SK-N-SH (cell line): ENCODE results near the gene LRRIQ1. TPM values are rescaled to one million over a fixed set of nuclear protein-coding genes. Genes with fewer than 3 reads are reported as not detected.

Experiments used
- CTCF ChIA-PET: fragments of 300-600, 350-600 bp; formaldehyde crosslinking; extraction: SDS; loops from one replicate; lab custom pipeline; 2021; lab: Yijun Ruan, JAX
- POLR2A ChIA-PET: fragments of 350-600 bp; sonication (Branson Sonifier 250); formaldehyde crosslinking; extraction: SDS; loops from one replicate; lab custom pipeline; 2020; ENCODE audit warnings: antibody characterized with exemption, inconsistent platforms; lab: Yijun Ruan, JAX
- DNase-seq: peaks from one replicate; pipeline ENCODE4 v3.0.0; 2012
- H2AFZ ChIP-seq: fragments of 200-600 bp; sonication (generic); 2 replicates; pipeline ENCODE4 v1.8.1; 2016; ENCODE audit warnings: antibody characterized with exemption, mild to moderate bottlenecking, low read depth
- H3F3A ChIP-seq: fragments of 200-600 bp; sonication (generic); replicated peaks from 2 replicates; pipeline ENCODE3; 2016; ENCODE audit warnings: antibody characterized with exemption, mild to moderate bottlenecking; ENCODE audit not compliant: insufficient read depth
- H3K27ac ChIP-seq, 2 experiments: fragments of 200-500 bp in 1 of 2; fragments of 200-600 bp in 1 of 2; sonication (Bioruptor generic) in 1 of 2; sonication (generic), shearing (Covaris generic) in 1 of 2; 2 replicates each; pipeline versions ENCODE4 v1.5.1 to v1.6.1; 2014 to 2016; ENCODE audit warnings: low read depth in 2 of 2, inconsistent platforms in 1 of 2, low read length in 1 of 2, mild to moderate bottlenecking in 1 of 2, mixed read lengths in 1 of 2
- H3K27me3 ChIP-seq: fragments of 200-600 bp; sonication (generic), shearing (Covaris generic); 2 replicates; pipeline ENCODE4 v1.6.1; 2016; ENCODE audit warnings: mixed run types; ENCODE audit not compliant: insufficient read depth
- H3K36me3 ChIP-seq, 2 experiments: fragments of 200-500 bp in 1 of 2; fragments of 200-600 bp in 1 of 2; sonication (Bioruptor generic) in 1 of 2; sonication (generic) in 1 of 2; replicated peaks in 1 of 2; 2 replicates each; pipeline versions ENCODE3 to v1.5.1; 2014 to 2016; ENCODE audit warnings: low read length in 1 of 2, mild to moderate bottlenecking in 1 of 2; ENCODE audit not compliant: insufficient read depth in 2 of 2, control insufficient read depth in 1 of 2
- H3K4me1 ChIP-seq, 2 experiments: fragments of 200-500 bp in 1 of 2; fragments of 200-600 bp in 1 of 2; sonication (Bioruptor generic) in 1 of 2; sonication (generic), shearing (Covaris generic) in 1 of 2; 2 replicates each; pipeline versions ENCODE4 v1.5.1 to v1.6.1; 2014 to 2016; ENCODE audit warnings: low read depth in 1 of 2, low read length in 1 of 2, mixed run types in 1 of 2; ENCODE audit not compliant: insufficient read depth in 2 of 2, control insufficient read depth in 1 of 2
- H3K4me2 ChIP-seq: fragments of 200-600 bp; sonication (generic), shearing (Covaris generic); 2 replicates; pipeline ENCODE4 v1.6.1; 2017; ENCODE audit warnings: mixed run types
- H3K4me3 ChIP-seq, 2 experiments: fragments of 200-500 bp in 1 of 2; fragments of 200-600 bp in 1 of 2; sonication (Bioruptor generic) in 1 of 2; sonication (generic), shearing (Covaris generic) in 1 of 2; 2 replicates each; pipeline versions ENCODE4 v1.5.1 to v1.8.1; 2014 to 2016; ENCODE audit warnings: low read depth in 2 of 2, inconsistent platforms in 1 of 2, low read length in 1 of 2, mild to moderate bottlenecking in 1 of 2, mixed read lengths in 1 of 2, moderate library complexity in 1 of 2
- H3K79me2 ChIP-seq: fragments of 200-600 bp; sonication (generic); 2 replicates; pipeline ENCODE4 v1.8.1; 2017; ENCODE audit warnings: mild to moderate bottlenecking; ENCODE audit not compliant: insufficient read depth
- H3K9ac ChIP-seq: fragments of 200-600 bp; sonication (generic); 2 replicates; pipeline ENCODE4 v1.6.1; 2017; ENCODE audit warnings: mixed run types
- H3K9me2 ChIP-seq: fragments of 200-600 bp; sonication (generic); 2 replicates; pipeline ENCODE4 v1.6.1; 2017; ENCODE audit warnings: mixed run types
- H3K9me3 ChIP-seq: fragments of 200-600 bp; sonication (generic); 2 replicates; pipeline ENCODE4 v1.6.1; 2017; ENCODE audit warnings: mixed run types, mild to moderate bottlenecking, moderate library complexity
- H4K20me1 ChIP-seq: fragments of 200-600 bp; sonication (generic); 2 replicates; pipeline ENCODE4 v1.6.1; 2017; ENCODE audit warnings: mild to moderate bottlenecking, mixed run types; ENCODE audit not compliant: insufficient read depth
- CHD2 ChIP-seq: fragments of 150-350 bp; IDR thresholded peaks from 2 replicates; pipeline ENCODE4 v1.6.1; 2018; ENCODE audit warnings: low read length; ENCODE audit not compliant: partially characterized antibody
- EP300 ChIP-seq, 2 experiments: IDR thresholded peaks; 2 replicates each; pipeline versions ENCODE4 v1.4.0 to v1.6.1; 2012; ENCODE audit warnings: borderline replicate concordance in 1 of 2, low read depth in 1 of 2, low read length in 1 of 2
- FOSL2 ChIP-seq: IDR thresholded peaks from 2 replicates; pipeline ENCODE4 v1.4.0; 2012; ENCODE audit warnings: low read depth, mild to moderate bottlenecking, moderate library complexity, borderline replicate concordance
- FOXJ3 ChIP-seq: sonication (generic); formaldehyde crosslinking; IDR thresholded peaks from 2 replicates; pipeline ENCODE4 v1.5.1; 2020; ENCODE audit warnings: mild to moderate bottlenecking, missing genetic modification reagents
- GABPA ChIP-seq: IDR thresholded peaks from 2 replicates; pipeline ENCODE4 v1.4.0; 2012; ENCODE audit warnings: low read depth, mild to moderate bottlenecking
- GATA2 ChIP-seq: sonication (generic); formaldehyde crosslinking; IDR thresholded peaks from 2 replicates; pipeline ENCODE4 v1.5.0; 2020; ENCODE audit warnings: mild to moderate bottlenecking, missing genetic modification reagents
- JUND ChIP-seq: IDR thresholded peaks from 2 replicates; pipeline ENCODE4 v1.4.0; 2012
- MAX ChIP-seq: IDR thresholded peaks from 2 replicates; pipeline ENCODE4 v1.4.0; 2012; ENCODE audit warnings: low read depth
- MEF2A ChIP-seq: IDR thresholded peaks from 2 replicates; pipeline ENCODE4 v1.4.0; 2012; ENCODE audit warnings: low read depth, borderline replicate concordance
- NRF1 ChIP-seq: IDR thresholded peaks from 2 replicates; pipeline ENCODE4 v1.6.1; 2012; ENCODE audit warnings: low read depth, mild to moderate bottlenecking, low read length
- RFX5 ChIP-seq: IDR thresholded peaks from 2 replicates; pipeline ENCODE4 v1.6.1; 2012; ENCODE audit warnings: mild to moderate bottlenecking, improper control_type of control experiment, low read length
- TAF1 ChIP-seq: IDR thresholded peaks from 2 replicates; pipeline ENCODE4 v1.6.1; 2012; ENCODE audit warnings: low read depth, mild to moderate bottlenecking, low read length, moderate library complexity, borderline replicate concordance
- TCF12 ChIP-seq: IDR thresholded peaks from 2 replicates; pipeline ENCODE4 v1.4.0; 2012
- TEAD4 ChIP-seq: IDR thresholded peaks from 2 replicates; pipeline ENCODE4 v1.4.0; 2012; ENCODE audit warnings: mild to moderate bottlenecking, borderline replicate concordance; ENCODE audit not compliant: insufficient read depth
- USF1 ChIP-seq: IDR thresholded peaks from 2 replicates; pipeline ENCODE4 v1.4.0; 2012; ENCODE audit warnings: low read depth, borderline replicate concordance
- whole genome bisulfite sequencing: methylation state at CpG from one replicate; pipeline ENCODE4 v1.1.6; 2017; ENCODE audit warnings: low lambda C conversion rate; 5-methylcytosine and 5-hydroxymethylcytosine counted together
- polyA plus RNA-seq, 3 experiments: library from polyadenylated mRNA; depleted of rRNA; stranded (reverse); fragments of >200 nt; gene quantifications; 2 replicates each; pipeline ENCODE4 v1.2.3, GENCODE V29; 2012
- TF ChIP-seq, protein P1 (sequence below): IDR thresholded peaks from 2 replicates; pipeline ENCODE4; 2012
- TF ChIP-seq, protein P2 (sequence below): fragments of 200-600 bp; sonication (generic); IDR thresholded peaks from 2 replicates; pipeline ENCODE4 v1.6.1; 2017; ENCODE audit warnings: antibody characterized with exemption, mild to moderate bottlenecking, moderate library complexity
- TF ChIP-seq, protein P3 (sequence below): fragments of 150-350 bp; IDR thresholded peaks from 2 replicates; pipeline ENCODE4 v1.6.1; 2016; ENCODE audit warnings: mild to moderate bottlenecking, low read depth, low read length

The LRRIQ1 gene
- polyA plus RNA-seq, 1 of the 3 experiments (the other 2 are of a cell fraction), result 0.39 TPM

- H3K27ac ChIP-seq, result no peak overlapping the region
- CTCF ChIA-PET, result interaction anchor here (1.3 kb wide), 1 partner anchor 11 kb away, joined by 3 read pairs; no protein-coding TSS in a partner anchor
- no peaks in the 10 kb centered on the region for H3K27me3 ChIP-seq
- H3K79me2 ChIP-seq, result no peaks in the 10 kb centered on the region
- H3F3A ChIP-seq, result no peaks in the 10 kb centered on the region
- H4K20me1 ChIP-seq, result no peaks in the 10 kb centered on the region
- 30% methylated on average over 2 of the region's 2 CpGs for WGBS
- no peak overlapping the region for H2AFZ ChIP-seq
- H3K4me1 ChIP-seq, result no peaks in the 10 kb centered on the region
- no peaks in the 10 kb centered on the region for H3K9me3 ChIP-seq
- POLR2A ChIA-PET, result no interaction called here
- no peak overlapping the region for H3K4me2 ChIP-seq
- no peak overlapping the region for H3K4me3 ChIP-seq
- TF ChIP-seq TAF1 (no peak), TCF12 (no peak), MAX (no peak), NRF1 (no peak), GATA2 (CRISPR knock-in tag) (no peak)
- H3K9ac ChIP-seq, result no peak overlapping the region
- H3K9me2 ChIP-seq, result no peaks in the 10 kb centered on the region
- H3K36me3 ChIP-seq, result no peaks in the 10 kb centered on the region
- no peak for DNase-seq
Measured at GRCh38 chr12:85000729-85001128, 35.4 kb upstream of the LRRIQ1 start.

GRCh38 chr12:85002778-85003296 is 33.3 kb upstream of the LRRIQ1 start:
- H3K4me3 ChIP-seq, result no peak overlapping the region
- H3K9ac ChIP-seq, result no peak overlapping the region
- no peak overlapping the region for H2AFZ ChIP-seq
- no peaks in the 10 kb centered on the region for H3F3A ChIP-seq
- TF ChIP-seq MEF2A, result no peak
- TF ChIP-seq, protein P1, sequence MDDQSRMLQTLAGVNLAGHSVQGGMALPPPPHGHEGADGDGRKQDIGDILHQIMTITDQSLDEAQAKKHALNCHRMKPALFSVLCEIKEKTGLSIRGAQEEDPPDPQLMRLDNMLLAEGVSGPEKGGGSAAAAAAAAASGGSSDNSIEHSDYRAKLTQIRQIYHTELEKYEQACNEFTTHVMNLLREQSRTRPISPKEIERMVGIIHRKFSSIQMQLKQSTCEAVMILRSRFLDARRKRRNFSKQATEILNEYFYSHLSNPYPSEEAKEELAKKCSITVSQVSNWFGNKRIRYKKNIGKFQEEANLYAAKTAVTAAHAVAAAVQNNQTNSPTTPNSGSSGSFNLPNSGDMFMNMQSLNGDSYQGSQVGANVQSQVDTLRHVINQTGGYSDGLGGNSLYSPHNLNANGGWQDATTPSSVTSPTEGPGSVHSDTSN, result no peak
- TF ChIP-seq CHD2, result no peak
- no peak for TF ChIP-seq TEAD4
- no peak for TF ChIP-seq USF1
- TF ChIP-seq GABPA, result no peak
- TF ChIP-seq, protein P2, sequence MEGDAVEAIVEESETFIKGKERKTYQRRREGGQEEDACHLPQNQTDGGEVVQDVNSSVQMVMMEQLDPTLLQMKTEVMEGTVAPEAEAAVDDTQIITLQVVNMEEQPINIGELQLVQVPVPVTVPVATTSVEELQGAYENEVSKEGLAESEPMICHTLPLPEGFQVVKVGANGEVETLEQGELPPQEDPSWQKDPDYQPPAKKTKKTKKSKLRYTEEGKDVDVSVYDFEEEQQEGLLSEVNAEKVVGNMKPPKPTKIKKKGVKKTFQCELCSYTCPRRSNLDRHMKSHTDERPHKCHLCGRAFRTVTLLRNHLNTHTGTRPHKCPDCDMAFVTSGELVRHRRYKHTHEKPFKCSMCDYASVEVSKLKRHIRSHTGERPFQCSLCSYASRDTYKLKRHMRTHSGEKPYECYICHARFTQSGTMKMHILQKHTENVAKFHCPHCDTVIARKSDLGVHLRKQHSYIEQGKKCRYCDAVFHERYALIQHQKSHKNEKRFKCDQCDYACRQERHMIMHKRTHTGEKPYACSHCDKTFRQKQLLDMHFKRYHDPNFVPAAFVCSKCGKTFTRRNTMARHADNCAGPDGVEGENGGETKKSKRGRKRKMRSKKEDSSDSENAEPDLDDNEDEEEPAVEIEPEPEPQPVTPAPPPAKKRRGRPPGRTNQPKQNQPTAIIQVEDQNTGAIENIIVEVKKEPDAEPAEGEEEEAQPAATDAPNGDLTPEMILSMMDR, result no peak
- TF ChIP-seq JUND, result no peak
- TF ChIP-seq, protein P3, sequence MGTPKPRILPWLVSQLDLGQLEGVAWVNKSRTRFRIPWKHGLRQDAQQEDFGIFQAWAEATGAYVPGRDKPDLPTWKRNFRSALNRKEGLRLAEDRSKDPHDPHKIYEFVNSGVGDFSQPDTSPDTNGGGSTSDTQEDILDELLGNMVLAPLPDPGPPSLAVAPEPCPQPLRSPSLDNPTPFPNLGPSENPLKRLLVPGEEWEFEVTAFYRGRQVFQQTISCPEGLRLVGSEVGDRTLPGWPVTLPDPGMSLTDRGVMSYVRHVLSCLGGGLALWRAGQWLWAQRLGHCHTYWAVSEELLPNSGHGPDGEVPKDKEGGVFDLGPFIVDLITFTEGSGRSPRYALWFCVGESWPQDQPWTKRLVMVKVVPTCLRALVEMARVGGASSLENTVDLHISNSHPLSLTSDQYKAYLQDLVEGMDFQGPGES, result no peak
- TF ChIP-seq GATA2 (CRISPR knock-in tag), result no peak
- no peak for TF ChIP-seq FOXJ3 (CRISPR knock-in tag)
- TF ChIP-seq MAX, result no peak
- TF ChIP-seq RFX5, result no peak
- no peak for TF ChIP-seq EP300 (IDR thresholded peaks at IDR 0.05; ENCODE audit: borderline replicate concordance in 1 of 2, low read depth in 1 of 2, low read length in 1 of 2)
- no peak for TF ChIP-seq FOSL2
- no peaks in the 10 kb centered on the region for H3K9me2 ChIP-seq
- no peaks in the 10 kb centered on the region for H3K9me3 ChIP-seq
- H4K20me1 ChIP-seq, result no peaks in the 10 kb centered on the region
- POLR2A ChIA-PET, result no interaction called here
- no peaks in the 10 kb centered on the region for H3K36me3 ChIP-seq
- no peak overlapping the region for H3K4me2 ChIP-seq
- CTCF ChIA-PET, result interaction anchor here (2.4 kb wide), 1 partner anchor 128 kb away, joined by 6 read pairs; no protein-coding TSS in a partner anchor
- H3K79me2 ChIP-seq, result no peaks in the 10 kb centered on the region
- no peak overlapping the region for H3K27ac ChIP-seq
- H3K4me1 ChIP-seq, result no peaks in the 10 kb centered on the region
- no peak for DNase-seq
- 66% methylated on average over 3 of the region's 3 CpGs for WGBS
- no peaks in the 10 kb centered on the region for H3K27me3 ChIP-seq
